HCT116 (cell line): ENCODE data around the gene SGSH.

Experiments
- CEBPB ChIP-seq: IDR thresholded peaks from 2 replicates; pipeline ENCODE4 v1.6.1; 2012; ENCODE audit warnings: low read depth
- CTCF ChIP-seq, 3 experiments: fragments of 200-600 bp in 1 of 3; sonication (generic) in 1 of 3; IDR thresholded peaks in 2 of 3; conservative IDR thresholded peaks in 1 of 3; 2 replicates each; pipeline ENCODE4 v1.5.1; 2012 to 2017; ENCODE audit warnings: low read depth in 2 of 3, low read length in 2 of 3, antibody characterized with exemption in 1 of 3, borderline replicate concordance in 1 of 3, control low read depth in 1 of 3, mild to moderate bottlenecking in 1 of 3, mixed read lengths in 1 of 3, mixed run types in 1 of 3, moderate library complexity in 1 of 3; ENCODE audit not compliant: insufficient read depth in 1 of 3
- EZH2 ChIP-seq: fragments of 200-600 bp; sonication (generic); IDR thresholded peaks from 2 replicates; pipeline ENCODE4 v1.6.1; 2017; ENCODE audit warnings: antibody characterized with exemption, mixed run types
- EZH2phosphoT487 ChIP-seq: fragments of 200-600 bp; IDR thresholded peaks from 2 replicates; pipeline ENCODE4 v1.6.1; 2018; ENCODE audit warnings: antibody characterized with exemption, borderline replicate concordance
- JUND ChIP-seq: IDR thresholded peaks from 2 replicates; pipeline ENCODE4 v1.6.1; 2012
- MAX ChIP-seq: IDR thresholded peaks from 2 replicates; pipeline ENCODE4 v1.6.1; 2012
- POLR2A ChIP-seq: IDR thresholded peaks from 2 replicates; pipeline ENCODE4 v1.7.0; 2011; ENCODE audit warnings: borderline replicate concordance; ENCODE audit not compliant: insufficient read depth, insufficient read length; ENCODE audit errors: extremely low read depth
- POLR2AphosphoS5 ChIP-seq: IDR thresholded peaks from 2 replicates; pipeline ENCODE4 v1.6.1; 2011; ENCODE audit warnings: mild to moderate bottlenecking, low read depth, low read length, moderate library complexity
- RAD21 ChIP-seq: IDR thresholded peaks from 2 replicates; pipeline ENCODE4 v1.6.1; 2012; ENCODE audit warnings: low read depth, mild to moderate bottlenecking
- REST ChIP-seq: IDR thresholded peaks from 2 replicates; pipeline ENCODE4 v1.6.1; 2012; ENCODE audit warnings: low read depth
- SP1 ChIP-seq: IDR thresholded peaks from 2 replicates; pipeline ENCODE4 v1.6.1; 2012; ENCODE audit warnings: low read depth
- YY1 ChIP-seq: IDR thresholded peaks from 2 replicates; pipeline ENCODE4 v1.6.1; 2011; ENCODE audit warnings: low read length, low read depth, moderate library complexity, mild to moderate bottlenecking; ENCODE audit not compliant: insufficient replicate concordance; ENCODE audit errors: extremely low read depth
- ZNF274 ChIP-seq: fragments of 200-500 bp; sonication (Bioruptor generic); IDR thresholded peaks from 2 replicates; pipeline ENCODE4 v1.6.1; 2014; ENCODE audit warnings: mild to moderate bottlenecking, low read depth, low read length, inconsistent platforms

GRCh38 chr17:80244871-80245509 lies 24.9 kb upstream of the SGSH start:
- no peak for TF ChIP-seq CTCF (IDR thresholded peaks at IDR 0.05 in 2 of 3, conservative IDR thresholded peaks at IDR 0.05 in 1 of 3; ENCODE audit: borderline replicate concordance in 1 of 3, insufficient read depth in 1 of 3, low read depth in 2 of 3, low read length in 2 of 3)
- TF ChIP-seq CEBPB = no peak
- no peak for TF ChIP-seq MAX
- TF ChIP-seq EZH2 = no peak
- TF ChIP-seq POLR2AphosphoS5 = no peak
- no peak for TF ChIP-seq REST
- no peak for TF ChIP-seq RAD21
- TF ChIP-seq EZH2phosphoT487 = no peak
- TF ChIP-seq JUND = no peak
- TF ChIP-seq SP1 = no peak
- TF ChIP-seq POLR2A = no peak
- TF ChIP-seq ZNF274 = no peak
- TF ChIP-seq YY1 = no peak
